ENCODE data around the gene SSR3.

DNA sequence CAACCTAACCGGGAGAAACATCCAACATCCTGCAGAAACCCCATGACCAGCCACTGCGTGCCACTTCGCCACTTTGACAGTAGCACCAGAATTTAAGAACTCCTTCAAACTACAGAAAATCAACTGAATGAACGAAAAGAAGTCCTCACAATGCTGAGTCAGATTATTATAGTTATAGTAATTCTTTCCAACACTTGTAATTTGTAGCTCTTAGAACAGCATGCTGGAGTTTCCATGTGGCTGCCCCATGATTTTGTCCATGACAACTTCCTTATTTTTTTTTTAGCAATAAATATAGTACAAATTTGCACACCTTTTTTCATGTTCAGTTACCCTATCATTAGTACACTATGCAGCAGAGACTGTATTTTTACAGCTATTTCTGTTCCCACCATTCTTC lies 26.1 kb upstream of the SSR3 start:
- TF ChIP-seq, protein P1, sequence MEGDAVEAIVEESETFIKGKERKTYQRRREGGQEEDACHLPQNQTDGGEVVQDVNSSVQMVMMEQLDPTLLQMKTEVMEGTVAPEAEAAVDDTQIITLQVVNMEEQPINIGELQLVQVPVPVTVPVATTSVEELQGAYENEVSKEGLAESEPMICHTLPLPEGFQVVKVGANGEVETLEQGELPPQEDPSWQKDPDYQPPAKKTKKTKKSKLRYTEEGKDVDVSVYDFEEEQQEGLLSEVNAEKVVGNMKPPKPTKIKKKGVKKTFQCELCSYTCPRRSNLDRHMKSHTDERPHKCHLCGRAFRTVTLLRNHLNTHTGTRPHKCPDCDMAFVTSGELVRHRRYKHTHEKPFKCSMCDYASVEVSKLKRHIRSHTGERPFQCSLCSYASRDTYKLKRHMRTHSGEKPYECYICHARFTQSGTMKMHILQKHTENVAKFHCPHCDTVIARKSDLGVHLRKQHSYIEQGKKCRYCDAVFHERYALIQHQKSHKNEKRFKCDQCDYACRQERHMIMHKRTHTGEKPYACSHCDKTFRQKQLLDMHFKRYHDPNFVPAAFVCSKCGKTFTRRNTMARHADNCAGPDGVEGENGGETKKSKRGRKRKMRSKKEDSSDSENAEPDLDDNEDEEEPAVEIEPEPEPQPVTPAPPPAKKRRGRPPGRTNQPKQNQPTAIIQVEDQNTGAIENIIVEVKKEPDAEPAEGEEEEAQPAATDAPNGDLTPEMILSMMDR (conservative IDR thresholded peaks at IDR 0.05; ENCODE audit: low read length) = no peak
- TF ChIP-seq EZH2phosphoT487 (IDR thresholded peaks at IDR 0.05; ENCODE audit: borderline replicate concordance, low read depth, low read length) = no peak

Measured in OCI-LY7 (cell line).